ENCODE measurements around the gene ZNF354B. TPM values are rescaled to one million over a fixed set of nuclear protein-coding genes. Genes with fewer than 3 reads are reported as not detected.

The ZNF354B gene
- total RNA-seq, result 10.2 and 11.4 TPM in 2 replicates

GRCh38 chr5:178859625-178860521 is at the start of gene ZNF354B:
Gene ZNF354B, plus strand, starts transcription at chr5:178859953. Its CDS starts 1,095 bp downstream, at chr5:178861048.

GRCh38 chr5:178895615-178896571 is 36.1 kb downstream of the ZNF354B start, which contains the start of gene ZFP2:
Gene ZFP2, plus strand, starts transcription at chr5:178895913. Its CDS starts 35,401 bp downstream, at chr5:178931314.

Small RNA genes lying within 50 kb of the gene (small RNA-seq; reads per million reads assigned to genes)
- gene AC126915.2 (not detected), gene AC126915.3 (not detected)

Other genes starting within 250 kb of the ZNF354B start
- gene CLK4, start 232.9 kb upstream of the ZNF354B start, total RNA-seq, result 20.9 and 26.7 TPM in 2 replicates
- gene ZNF354A, start 129.3 kb upstream of the ZNF354B start, total RNA-seq, result 8.8 and 11.2 TPM in 2 replicates
- gene ZFP2, start 36.0 kb downstream of the ZNF354B start, total RNA-seq, result 0.33 and 0.86 TPM in 2 replicates
- gene ZNF454, start 81.2 kb downstream of the ZNF354B start, total RNA-seq, result 0.98 and 1.1 TPM in 2 replicates
- gene GRM6, start 135.4 kb downstream of the ZNF354B start, total RNA-seq, result not detected in 2 replicates
- gene ZNF879, start 163.9 kb downstream of the ZNF354B start, total RNA-seq, result 4.2 and 4.4 TPM in 2 replicates
- gene ZNF354C, start 200.4 kb downstream of the ZNF354B start, total RNA-seq, result 5.6 and 6.4 TPM in 2 replicates